GM18526 (cell line): ENCODE measurements around the gene CARTPT.

Experiments
- POLR2A ChIP-seq: IDR thresholded peaks from 3 replicates; pipeline ENCODE4 v1.6.1; 2011; ENCODE audit not compliant: insufficient read length; ENCODE audit errors: extremely low read depth

Gene CARTPT

GRCh38 chr5:71719063-71719964, at the start of gene CARTPT:
Gene CARTPT (plus strand): TSS chr5:71719275. CDS start chr5:71719294, 19 bp downstream.
- TF ChIP-seq POLR2A: no peak

- no peak for TF ChIP-seq POLR2A
Measured at GRCh38 chr5:71677977-71678376, 41.1 kb upstream of the CARTPT start.

GRCh38 chr5:71679714-71680113, 39.4 kb upstream of the CARTPT start:
- no peak for TF ChIP-seq POLR2A

GRCh38 chr5:71680510-71680909, 38.6 kb upstream of the CARTPT start:
- TF ChIP-seq POLR2A: no peak

- TF ChIP-seq POLR2A: no peak
Measured at GRCh38 chr5:71681296-71681695, 37.8 kb upstream of the CARTPT start.

- no peak for TF ChIP-seq POLR2A
Measured at GRCh38 chr5:71684309-71684708, 34.8 kb upstream of the CARTPT start.

- TF ChIP-seq POLR2A: no peak
Measured at GRCh38 chr5:71693828-71694427, 25.1 kb upstream of the CARTPT start.

GRCh38 chr5:71695071-71695470, 24.0 kb upstream of the CARTPT start:
- TF ChIP-seq POLR2A: no peak

- TF ChIP-seq POLR2A: no peak
Measured at GRCh38 chr5:71695595-71695994, 23.5 kb upstream of the CARTPT start.

GRCh38 chr5:71697967-71698366, 21.1 kb upstream of the CARTPT start:
- TF ChIP-seq POLR2A: no peak

- no peak for TF ChIP-seq POLR2A
Measured at GRCh38 chr5:71699233-71699632, 19.8 kb upstream of the CARTPT start.

GRCh38 chr5:71699751-71700150, 19.3 kb upstream of the CARTPT start:
- no peak for TF ChIP-seq POLR2A

GRCh38 chr5:71700803-71701202, 18.3 kb upstream of the CARTPT start:
- no peak for TF ChIP-seq POLR2A

- TF ChIP-seq POLR2A: no peak
Measured at GRCh38 chr5:71701407-71701806, 17.7 kb upstream of the CARTPT start.

- TF ChIP-seq POLR2A: no peak
Measured at GRCh38 chr5:71703941-71704340, 15.1 kb upstream of the CARTPT start.

GRCh38 chr5:71705421-71705820, 13.7 kb upstream of the CARTPT start:
- TF ChIP-seq POLR2A: no peak
